ENCODE data around the gene ZFPM1.

DNA sequence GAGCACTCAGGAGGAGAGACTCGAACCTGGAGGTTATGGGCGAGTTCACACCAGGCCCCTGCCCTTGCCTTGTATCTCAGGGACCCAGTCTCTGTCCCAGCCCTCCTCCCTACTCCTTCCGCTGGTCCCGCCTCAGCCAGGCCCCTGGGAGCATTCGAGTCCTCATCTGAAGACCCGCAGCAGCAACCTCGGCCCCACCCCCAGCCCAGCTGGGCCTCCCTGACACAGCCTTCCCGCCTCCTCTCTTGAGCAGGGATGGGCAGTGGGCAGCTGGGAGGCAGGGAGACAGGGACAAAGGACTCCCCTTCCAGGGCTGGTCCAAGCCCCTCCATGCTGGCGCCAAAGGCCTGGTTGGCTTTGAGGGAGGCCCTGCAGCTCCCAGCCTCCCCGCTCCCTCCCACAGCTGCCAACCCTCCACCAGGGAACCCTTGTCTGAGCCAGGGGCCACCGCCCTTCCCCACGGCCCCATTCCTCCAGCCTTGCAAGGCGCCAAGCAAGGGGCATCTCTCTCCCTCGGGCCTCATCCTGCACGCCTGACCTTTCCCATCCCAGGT is 101.7 kb downstream of the ZFPM1 start:
- TF ChIP-seq, protein P1, sequence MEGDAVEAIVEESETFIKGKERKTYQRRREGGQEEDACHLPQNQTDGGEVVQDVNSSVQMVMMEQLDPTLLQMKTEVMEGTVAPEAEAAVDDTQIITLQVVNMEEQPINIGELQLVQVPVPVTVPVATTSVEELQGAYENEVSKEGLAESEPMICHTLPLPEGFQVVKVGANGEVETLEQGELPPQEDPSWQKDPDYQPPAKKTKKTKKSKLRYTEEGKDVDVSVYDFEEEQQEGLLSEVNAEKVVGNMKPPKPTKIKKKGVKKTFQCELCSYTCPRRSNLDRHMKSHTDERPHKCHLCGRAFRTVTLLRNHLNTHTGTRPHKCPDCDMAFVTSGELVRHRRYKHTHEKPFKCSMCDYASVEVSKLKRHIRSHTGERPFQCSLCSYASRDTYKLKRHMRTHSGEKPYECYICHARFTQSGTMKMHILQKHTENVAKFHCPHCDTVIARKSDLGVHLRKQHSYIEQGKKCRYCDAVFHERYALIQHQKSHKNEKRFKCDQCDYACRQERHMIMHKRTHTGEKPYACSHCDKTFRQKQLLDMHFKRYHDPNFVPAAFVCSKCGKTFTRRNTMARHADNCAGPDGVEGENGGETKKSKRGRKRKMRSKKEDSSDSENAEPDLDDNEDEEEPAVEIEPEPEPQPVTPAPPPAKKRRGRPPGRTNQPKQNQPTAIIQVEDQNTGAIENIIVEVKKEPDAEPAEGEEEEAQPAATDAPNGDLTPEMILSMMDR (IDR thresholded peaks at IDR 0.05) = no peak
- no peak for TF ChIP-seq POLR2AphosphoS5 (IDR thresholded peaks at IDR 0.05; ENCODE audit: low read depth, low read length)
- TF ChIP-seq, protein P2, sequence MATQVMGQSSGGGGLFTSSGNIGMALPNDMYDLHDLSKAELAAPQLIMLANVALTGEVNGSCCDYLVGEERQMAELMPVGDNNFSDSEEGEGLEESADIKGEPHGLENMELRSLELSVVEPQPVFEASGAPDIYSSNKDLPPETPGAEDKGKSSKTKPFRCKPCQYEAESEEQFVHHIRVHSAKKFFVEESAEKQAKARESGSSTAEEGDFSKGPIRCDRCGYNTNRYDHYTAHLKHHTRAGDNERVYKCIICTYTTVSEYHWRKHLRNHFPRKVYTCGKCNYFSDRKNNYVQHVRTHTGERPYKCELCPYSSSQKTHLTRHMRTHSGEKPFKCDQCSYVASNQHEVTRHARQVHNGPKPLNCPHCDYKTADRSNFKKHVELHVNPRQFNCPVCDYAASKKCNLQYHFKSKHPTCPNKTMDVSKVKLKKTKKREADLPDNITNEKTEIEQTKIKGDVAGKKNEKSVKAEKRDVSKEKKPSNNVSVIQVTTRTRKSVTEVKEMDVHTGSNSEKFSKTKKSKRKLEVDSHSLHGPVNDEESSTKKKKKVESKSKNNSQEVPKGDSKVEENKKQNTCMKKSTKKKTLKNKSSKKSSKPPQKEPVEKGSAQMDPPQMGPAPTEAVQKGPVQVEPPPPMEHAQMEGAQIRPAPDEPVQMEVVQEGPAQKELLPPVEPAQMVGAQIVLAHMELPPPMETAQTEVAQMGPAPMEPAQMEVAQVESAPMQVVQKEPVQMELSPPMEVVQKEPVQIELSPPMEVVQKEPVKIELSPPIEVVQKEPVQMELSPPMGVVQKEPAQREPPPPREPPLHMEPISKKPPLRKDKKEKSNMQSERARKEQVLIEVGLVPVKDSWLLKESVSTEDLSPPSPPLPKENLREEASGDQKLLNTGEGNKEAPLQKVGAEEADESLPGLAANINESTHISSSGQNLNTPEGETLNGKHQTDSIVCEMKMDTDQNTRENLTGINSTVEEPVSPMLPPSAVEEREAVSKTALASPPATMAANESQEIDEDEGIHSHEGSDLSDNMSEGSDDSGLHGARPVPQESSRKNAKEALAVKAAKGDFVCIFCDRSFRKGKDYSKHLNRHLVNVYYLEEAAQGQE (IDR thresholded peaks at IDR 0.05; ENCODE audit: insufficient read depth in 1 of 2, low read depth in 2 of 2, low read length in 1 of 2) = no peak

All from Panc1 (cell line).